Measurements from ENCODE around the gene PTPN4.

The PTPN4 gene

GRCh38 chr2:119879502-119879901, 119.8 kb downstream of the PTPN4 start:
- TF ChIP-seq, protein P1, sequence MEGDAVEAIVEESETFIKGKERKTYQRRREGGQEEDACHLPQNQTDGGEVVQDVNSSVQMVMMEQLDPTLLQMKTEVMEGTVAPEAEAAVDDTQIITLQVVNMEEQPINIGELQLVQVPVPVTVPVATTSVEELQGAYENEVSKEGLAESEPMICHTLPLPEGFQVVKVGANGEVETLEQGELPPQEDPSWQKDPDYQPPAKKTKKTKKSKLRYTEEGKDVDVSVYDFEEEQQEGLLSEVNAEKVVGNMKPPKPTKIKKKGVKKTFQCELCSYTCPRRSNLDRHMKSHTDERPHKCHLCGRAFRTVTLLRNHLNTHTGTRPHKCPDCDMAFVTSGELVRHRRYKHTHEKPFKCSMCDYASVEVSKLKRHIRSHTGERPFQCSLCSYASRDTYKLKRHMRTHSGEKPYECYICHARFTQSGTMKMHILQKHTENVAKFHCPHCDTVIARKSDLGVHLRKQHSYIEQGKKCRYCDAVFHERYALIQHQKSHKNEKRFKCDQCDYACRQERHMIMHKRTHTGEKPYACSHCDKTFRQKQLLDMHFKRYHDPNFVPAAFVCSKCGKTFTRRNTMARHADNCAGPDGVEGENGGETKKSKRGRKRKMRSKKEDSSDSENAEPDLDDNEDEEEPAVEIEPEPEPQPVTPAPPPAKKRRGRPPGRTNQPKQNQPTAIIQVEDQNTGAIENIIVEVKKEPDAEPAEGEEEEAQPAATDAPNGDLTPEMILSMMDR (IDR thresholded peaks at IDR 0.05; ENCODE audit: low read depth, low read length): no peak
- DNase-seq (ENCODE audit: extremely low read depth, low read depth): no peak

DNA sequence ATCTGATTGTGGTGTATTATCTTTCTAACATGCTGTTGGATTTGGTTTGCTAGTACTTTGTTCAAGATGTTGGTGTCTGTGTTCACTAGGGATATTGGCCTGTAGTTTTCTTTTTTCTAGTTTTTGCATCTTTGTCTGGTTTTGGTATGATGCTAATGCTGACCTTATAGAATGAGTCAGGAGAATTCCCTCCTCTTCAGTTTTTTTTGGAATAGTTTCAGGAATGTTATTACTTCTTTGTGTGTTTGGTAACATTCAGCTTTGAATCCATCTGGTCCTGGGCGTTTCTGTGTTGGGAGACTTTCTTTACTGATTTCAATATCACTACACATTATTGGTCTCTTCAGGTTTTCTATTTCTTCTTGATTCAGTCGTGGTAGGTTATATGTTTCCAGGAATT, 129.0 kb downstream of the PTPN4 start:
- TF ChIP-seq, protein P1 (IDR thresholded peaks at IDR 0.05; ENCODE audit: low read depth, low read length): no peak

GRCh38 chr2:119897736-119898395, 138.1 kb downstream of the PTPN4 start:
- TF ChIP-seq, protein P1 (IDR thresholded peaks at IDR 0.05; ENCODE audit: low read depth, low read length): no peak

More for the DNA sequence above, 129.0 kb downstream of the PTPN4 start:
- peak; percentile 63 for DNase-seq (ENCODE audit: extremely low read depth, low read depth)

GRCh38 chr2:119901013-119901412, 141.3 kb downstream of the PTPN4 start:
- DNase-seq (ENCODE audit: extremely low read depth, low read depth): no peak
- TF ChIP-seq, protein P1 (IDR thresholded peaks at IDR 0.05; ENCODE audit: low read depth, low read length): no peak

More at GRCh38 chr2:119897736-119898395, 138.1 kb downstream of the PTPN4 start:
- no peak for DNase-seq (ENCODE audit: extremely low read depth, low read depth)

DNA sequence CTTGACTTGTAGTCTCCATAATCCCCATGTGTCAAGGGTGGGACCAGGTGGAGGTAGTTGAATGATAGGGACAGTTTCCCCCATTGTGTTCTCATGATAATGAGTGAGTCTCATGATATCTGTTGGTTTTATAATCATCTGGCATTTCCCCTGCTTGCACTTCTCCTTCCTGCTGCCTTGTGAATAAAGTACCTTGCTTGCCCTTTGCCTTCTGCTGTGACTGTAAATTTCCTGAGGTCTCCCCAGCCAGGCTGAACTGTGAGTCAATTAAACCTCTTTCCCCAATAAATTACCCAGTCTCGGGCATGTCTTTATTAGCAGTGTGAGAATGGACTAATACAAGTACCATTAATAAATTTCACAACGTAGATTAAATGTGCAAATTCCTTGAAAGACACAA, 150.8 kb downstream of the PTPN4 start:
- TF ChIP-seq, protein P1 (IDR thresholded peaks at IDR 0.05; ENCODE audit: low read depth, low read length): no peak
- no peak for DNase-seq (ENCODE audit: extremely low read depth, low read depth)

DNA sequence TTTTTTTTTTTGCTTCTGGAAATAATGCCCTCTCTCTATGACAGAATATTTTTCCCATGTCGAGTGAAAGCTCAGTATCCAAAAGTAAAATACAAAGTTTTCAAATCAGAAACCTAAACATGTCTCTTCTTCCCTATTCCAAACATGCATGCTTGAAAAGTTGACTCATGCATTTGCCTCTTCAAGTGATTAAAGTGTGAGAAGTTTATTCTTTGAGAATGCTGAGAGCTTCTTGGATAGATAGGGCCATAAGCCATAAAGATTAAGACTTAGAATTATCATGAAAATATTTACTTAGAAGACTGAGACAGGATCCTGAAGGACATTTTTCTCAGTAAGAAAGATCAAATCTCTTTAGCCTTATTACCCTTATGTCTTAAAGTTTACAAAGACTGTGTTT, 154.5 kb downstream of the PTPN4 start:
- TF ChIP-seq, protein P1 (IDR thresholded peaks at IDR 0.05; ENCODE audit: low read depth, low read length): no peak
- no peak for DNase-seq (ENCODE audit: extremely low read depth, low read depth)

GRCh38 chr2:119921825-119922224, 162.1 kb downstream of the PTPN4 start:
- no peak for DNase-seq (ENCODE audit: extremely low read depth, low read depth)
- TF ChIP-seq, protein P1 (IDR thresholded peaks at IDR 0.05; ENCODE audit: low read depth, low read length): no peak
